MM.1S (cell line): ENCODE measurements around the gene FBXO38.

Experiments used
- CTCF ChIP-seq: fragments of 300-600 bp; sonication (generic); IDR thresholded peaks from 2 replicates; pipeline ENCODE4 v1.5.1; 2016; ENCODE audit warnings: antibody characterized with exemption, low read length, mixed read lengths
- EZH2 ChIP-seq: fragments of 300-600 bp; sonication (generic); optimal IDR thresholded peaks from 2 replicates; pipeline ENCODE3; 2017; ENCODE audit warnings: low read depth, mild to moderate bottlenecking, antibody characterized with exemption, low read length, mixed read lengths
- EZH2phosphoT487 ChIP-seq: fragments of 300-600 bp; sonication (generic); IDR thresholded peaks from 2 replicates; pipeline ENCODE4 v1.6.1; 2018; ENCODE audit warnings: antibody characterized with exemption, low read length

- TF ChIP-seq EZH2: no peak
- no peak for TF ChIP-seq CTCF
- TF ChIP-seq EZH2phosphoT487: no peak
Observed at GRCh38 chr5:148376198-148376597, 7.6 kb upstream of the FBXO38 start.
